GM21381 (cell line): ENCODE measurements around the gene PABPC1L2B.
"Not testable (repeated sequence)": the region's sequence is repeated elsewhere in the genome, so short reads cannot be mapped to it uniquely, and the experiment has no call there.

Experiments used
- ATAC-seq: cut with Tn5 transposase; IDR thresholded peaks from one replicate; pipeline ENCODE4 v1.9.1; 2021; ENCODE audit warnings: mild to moderate bottlenecking, moderate library complexity; ENCODE audit not compliant: unreplicated experiment

PABPC1L2B gene

DNA sequence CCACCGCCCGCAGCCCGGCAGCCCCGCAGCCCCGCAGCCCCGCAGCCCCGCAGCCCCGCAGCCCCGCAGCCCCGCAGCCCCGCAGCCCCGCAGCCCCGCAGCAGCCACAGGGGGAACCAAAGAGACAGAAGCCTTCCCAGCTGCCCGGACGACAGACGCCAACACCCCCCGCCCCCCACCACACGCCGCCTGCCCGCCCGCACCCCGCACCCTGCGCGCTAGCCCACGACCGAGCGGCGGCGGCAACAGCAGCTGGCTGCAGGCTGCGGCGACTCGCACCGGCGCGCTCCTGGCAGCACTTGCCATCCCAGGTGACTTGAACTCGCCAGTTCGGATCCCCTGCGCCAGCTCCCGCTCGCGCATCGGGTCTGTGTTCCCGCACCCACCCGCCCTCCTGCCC is at the start of gene PABPC1L2B:
PABPC1L2B (plus strand) TSS at position 207 of the 400 bp plus-strand sequence. CDS start 704 bp downstream, outside the sequence.
- ATAC-seq, result not testable (repeated sequence)

- not testable (repeated sequence) for ATAC-seq
Observed at GRCh38 chrX:72959971-72960370, 42.8 kb upstream of the PABPC1L2B start.

GRCh38 chrX:72971859-72972258 is 30.9 kb upstream of the PABPC1L2B start:
- ATAC-seq, result not testable (repeated sequence)

GRCh38 chrX:72974885-72975284 is 27.9 kb upstream of the PABPC1L2B start:
- ATAC-seq, result not testable (repeated sequence)

DNA sequence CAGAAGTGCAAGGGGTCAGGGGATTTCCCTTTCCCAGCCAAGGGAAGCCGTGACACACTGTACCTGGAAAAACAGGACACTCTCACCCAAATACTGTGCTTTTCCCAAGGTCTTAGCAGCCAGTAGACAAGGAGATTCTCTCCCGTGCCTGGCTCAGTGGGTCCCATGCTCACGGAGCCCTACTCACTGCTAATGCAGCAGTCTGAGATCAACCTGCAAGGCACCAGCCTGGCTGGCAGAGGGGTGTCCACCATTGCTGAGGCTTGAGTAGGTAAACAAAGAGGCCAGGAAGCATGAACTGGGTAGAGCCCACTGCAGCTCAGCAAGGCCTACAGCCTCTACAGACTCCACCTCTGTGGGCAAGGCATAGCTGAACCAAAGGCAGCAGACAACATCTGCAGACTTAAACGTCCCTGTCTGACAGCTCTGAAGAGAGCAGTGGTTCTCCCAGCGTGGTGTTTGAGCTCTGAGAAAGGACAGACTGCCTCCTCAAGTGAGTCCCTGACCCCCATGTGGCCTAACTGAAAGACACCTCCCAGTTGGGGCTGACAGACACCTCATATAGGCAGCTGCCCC is 21.8 kb upstream of the PABPC1L2B start:
- ATAC-seq, result not testable (repeated sequence)

DNA sequence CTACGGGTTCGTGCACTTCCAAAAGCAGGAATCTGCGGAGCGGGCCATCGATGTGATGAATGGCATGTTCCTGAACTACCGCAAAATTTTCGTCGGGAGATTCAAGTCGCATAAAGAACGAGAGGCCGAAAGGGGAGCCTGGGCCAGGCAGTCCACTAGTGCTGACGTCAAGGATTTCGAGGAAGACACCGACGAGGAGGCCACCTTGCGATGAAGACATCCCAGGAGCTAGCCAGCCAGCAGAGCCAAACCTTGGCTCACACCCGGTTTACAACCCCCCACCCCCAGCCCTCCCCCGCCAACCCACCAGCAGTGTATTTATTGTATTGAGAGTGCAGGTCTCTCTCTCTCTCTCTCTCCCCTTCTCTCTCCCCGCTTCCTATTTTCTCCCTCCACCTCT is 1.3 kb downstream of the PABPC1L2B start:
- ATAC-seq, result not testable (repeated sequence)

GRCh38 chrX:73021361-73022092 is 18.8 kb downstream of the PABPC1L2B start:
- ATAC-seq, result no peak

DNA sequence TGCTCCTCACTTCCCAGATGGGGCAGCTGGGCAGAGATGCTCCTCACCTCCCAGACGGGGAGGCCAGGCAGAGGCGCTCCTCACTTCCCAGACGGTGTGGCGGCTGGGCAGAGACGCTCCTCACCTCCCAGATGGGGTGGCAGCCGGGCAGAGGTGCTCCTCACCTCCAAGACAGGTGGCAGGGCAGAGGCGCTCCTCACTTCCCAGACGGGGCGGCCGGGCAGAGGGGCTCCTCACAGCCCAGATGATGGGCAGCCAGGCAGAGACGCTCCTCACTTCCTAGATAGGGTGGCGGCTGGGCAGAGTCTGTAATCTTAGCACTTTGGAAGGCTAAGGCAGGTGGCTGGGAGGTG is 19.3 kb downstream of the PABPC1L2B start:
- ATAC-seq, result not testable (repeated sequence)

GRCh38 chrX:73028876-73029275 is 26.1 kb downstream of the PABPC1L2B start:
- ATAC-seq, result no peak
